Parathyroid adenoma (tissue), 2 donors: ENCODE results near the gene LTBP2.
"Not testable (repeated sequence)": the region's sequence is repeated elsewhere in the genome, so short reads cannot be mapped to it uniquely, and the experiment has no call there.

Experiments used
- H2AFZ ChIP-seq: fragments of 300-600 bp; sonication (generic); one replicate; pipeline ENCODE4 v1.7.0; 2017; ENCODE audit warnings: antibody characterized with exemption, mild to moderate bottlenecking
- H3K27ac ChIP-seq: fragments of 300-600 bp; sonication (generic); one replicate; pipeline ENCODE4 v1.7.0; 2017
- H3K27me3 ChIP-seq: fragments of 300-600 bp; sonication (generic); one replicate; pipeline ENCODE4 v1.7.0; 2017; ENCODE audit warnings: low read length; ENCODE audit not compliant: control insufficient read depth, insufficient read depth
- H3K36me3 ChIP-seq: fragments of 300-600 bp; sonication (generic); one replicate; pipeline ENCODE4 v1.7.0; 2017; ENCODE audit warnings: low read length; ENCODE audit not compliant: control insufficient read depth, insufficient read depth
- H3K4me1 ChIP-seq: fragments of 300-600 bp; sonication (generic); one replicate; pipeline ENCODE4 v1.7.0; 2017; ENCODE audit warnings: control low read depth
- H3K4me2 ChIP-seq: fragments of 300-600 bp; sonication (generic); one replicate; pipeline ENCODE4 v1.7.0; 2017; ENCODE audit warnings: low read length
- H3K4me3 ChIP-seq: fragments of 300-600 bp; sonication (generic); one replicate; pipeline ENCODE4 v1.7.0; 2017; ENCODE audit warnings: low read depth, low read length
- H3K79me2 ChIP-seq: fragments of 300-600 bp; sonication (generic); one replicate; pipeline ENCODE4 v1.7.0; 2017; ENCODE audit warnings: control low read depth
- H3K9ac ChIP-seq: fragments of 300-600 bp; sonication (generic); one replicate; pipeline ENCODE4 v1.7.0; 2017; ENCODE audit warnings: mild to moderate bottlenecking
- H3K9me3 ChIP-seq: fragments of 300-600 bp; sonication (generic); one replicate; pipeline ENCODE4 v1.7.0; 2017; ENCODE audit warnings: low read length; ENCODE audit not compliant: control insufficient read depth
- CTCF ChIP-seq: fragments of 300-600 bp; sonication (generic); IDR thresholded peaks from one replicate; pipeline ENCODE4 v1.7.0; 2017; ENCODE audit warnings: antibody characterized with exemption, mild to moderate bottlenecking
- donor health status: primary hyperparathyroidism.

The LTBP2 gene

GRCh38 chr14:74539503-74539902 is 72.5 kb downstream of the LTBP2 start:
- no peak overlapping the region for H3K4me3 ChIP-seq
- no peaks in the 10 kb centered on the region for H3K36me3 ChIP-seq
- H3K27me3 ChIP-seq = no peaks in the 10 kb centered on the region
- no peak overlapping the region for H3K4me2 ChIP-seq
- H3K27ac ChIP-seq = no peak overlapping the region
- no peak for TF ChIP-seq CTCF
- H3K9me3 ChIP-seq = no peaks in the 10 kb centered on the region
- no peaks in the 10 kb centered on the region for H3K79me2 ChIP-seq
- no peak overlapping the region for H2AFZ ChIP-seq
- H3K9ac ChIP-seq = no peak overlapping the region
- H3K4me1 ChIP-seq = no peaks in the 10 kb centered on the region

- no peak overlapping the region for H3K4me2 ChIP-seq
- H3K9me3 ChIP-seq = no peaks in the 10 kb centered on the region
- H3K4me1 ChIP-seq = no peaks in the 10 kb centered on the region
- TF ChIP-seq CTCF = no peak
- no peak overlapping the region for H2AFZ ChIP-seq
- H3K36me3 ChIP-seq = no peaks in the 10 kb centered on the region
- H3K9ac ChIP-seq = no peak overlapping the region
- H3K27ac ChIP-seq = no peak overlapping the region
- H3K4me3 ChIP-seq = no peak overlapping the region
- H3K79me2 ChIP-seq = no peaks in the 10 kb centered on the region
- H3K27me3 ChIP-seq = no peaks in the 10 kb centered on the region
Observed at GRCh38 chr14:74538411-74539391, 73.3 kb downstream of the LTBP2 start.

- not testable (repeated sequence) for H3K9me3 ChIP-seq, H3K4me1 ChIP-seq, H2AFZ ChIP-seq, H3K4me2 ChIP-seq, H3K36me3 ChIP-seq, H3K79me2 ChIP-seq, H3K27me3 ChIP-seq, H3K4me3 ChIP-seq, H3K9ac ChIP-seq, H3K27ac ChIP-seq
Observed at GRCh38 chr14:74536336-74536735, 75.7 kb downstream of the LTBP2 start.

GRCh38 chr14:74535756-74536325 is 76.2 kb downstream of the LTBP2 start:
- Histone ChIP-seq H3K36me3 (no peaks in the 10 kb centered on the region), H3K4me3 (no peak overlapping the region), H3K79me2 (no peaks in the 10 kb centered on the region), H3K9ac (no peak overlapping the region), H2AFZ (no peak overlapping the region), H3K27me3 (no peaks in the 10 kb centered on the region), H3K27ac (no peak overlapping the region), H3K4me2 (no peak overlapping the region), H3K9me3 (no peaks in the 10 kb centered on the region), H3K4me1 (no peaks in the 10 kb centered on the region)
- no peak for TF ChIP-seq CTCF

- Histone ChIP-seq H3K4me2 (no peak overlapping the region), H3K27me3 (no peaks in the 10 kb centered on the region), H3K4me1 (no peaks in the 10 kb centered on the region), H3K36me3 (no peaks in the 10 kb centered on the region), H3K79me2 (no peaks in the 10 kb centered on the region), H3K9me3 (no peaks in the 10 kb centered on the region), H2AFZ (no peak overlapping the region), H3K27ac (no peak overlapping the region), H3K4me3 (no peak overlapping the region), H3K9ac (no peak overlapping the region)
- TF ChIP-seq CTCF = no peak
Observed at GRCh38 chr14:74533576-74533975, 78.5 kb downstream of the LTBP2 start.
